Body of pancreas (tissue), 4 donors: ENCODE results near the gene PTPRN2. TPM values are rescaled to one million over a fixed set of nuclear protein-coding genes. Genes with fewer than 3 reads are reported as not detected.

Source experiments
- ATAC-seq: fragments of 150-250 bp; one replicate; pipeline ENCODE4 v1.9.1; 2016
- DNase-seq, 4 donors: peaks; one replicate each; pipeline ENCODE4 v3.0.0-alpha.2; 2019
- H3K27ac ChIP-seq, 4 donors: fragments of 200-600 bp; sonication (generic); 1 replicate in 3 of 4; 2 replicates in 1 of 4; pipeline versions ENCODE4 v1.5.1 to v1.6.1; 2016 to 2019; ENCODE audit warnings: mild to moderate bottlenecking in 1 of 4, mixed read lengths in 1 of 4, moderate library complexity in 1 of 4
- H3K27me3 ChIP-seq, 2 donors: fragments of 200-600 bp; sonication (generic); one replicate each; pipeline ENCODE4 v1.6.0; 2016; ENCODE audit warnings: mild to moderate bottlenecking in 1 of 2
- H3K36me3 ChIP-seq, 2 donors: fragments of 200-600 bp; sonication (generic); replicated peaks in 1 of 2; 2 replicates each; pipeline ENCODE4 v1.5.1; 2016; ENCODE audit warnings: low read depth in 2 of 2; ENCODE audit not compliant: insufficient read depth in 1 of 2
- H3K4me1 ChIP-seq: fragments of 200-600 bp; sonication (generic); one replicate; pipeline ENCODE4 v1.6.0; 2016
- H3K4me3 ChIP-seq, 2 donors: fragments of 200-600 bp; sonication (generic); 1 replicate in 1 of 2; 2 replicates in 1 of 2; pipeline ENCODE4 v1.5.1; 2016 to 2019
- H3K9me3 ChIP-seq, 3 donors: fragments of 200-600 bp; sonication (generic); 1 replicate in 2 of 3; 2 replicates in 1 of 3; pipeline ENCODE4 v1.5.1; 2016
- CTCF ChIP-seq, 7 experiments: fragments of 450-650 bp in 4 of 7; fragments of 200-600 bp in 3 of 7; sonication (generic) in 3 of 7; IDR thresholded peaks; one replicate each; pipeline ENCODE4 v1.5.1; 2016 to 2019; ENCODE audit warnings: antibody characterized with exemption in 7 of 7
- POLR2A ChIP-seq, 3 donors: fragments of 450-650 bp; IDR thresholded peaks; one replicate each; pipeline ENCODE4 v1.6.1; 2016; ENCODE audit warnings: antibody characterized with exemption in 3 of 3, mild to moderate bottlenecking in 2 of 3
- WGBS, 2 donors: methylation state at CpG; one replicate each; pipeline ENCODE4 v1.1.5; 2017; 5-methylcytosine and 5-hydroxymethylcytosine counted together
- intact Hi-C: fragments of 100-400 bp; cut with DNase I; formaldehyde crosslinking; loops from one replicate; pipeline ENCODE4 v1.15.1; 2023
- total RNA-seq, 2 donors: library from RNA; depleted of rRNA; stranded (reverse); fragments of >200 nt; gene quantifications; one replicate each; pipeline ENCODE4 v1.1.0, GENCODE V29; 2016

The PTPRN2 gene
- total RNA-seq, 2 donors from 2014 or later, result 31.6 to 76.1 TPM

DNA sequence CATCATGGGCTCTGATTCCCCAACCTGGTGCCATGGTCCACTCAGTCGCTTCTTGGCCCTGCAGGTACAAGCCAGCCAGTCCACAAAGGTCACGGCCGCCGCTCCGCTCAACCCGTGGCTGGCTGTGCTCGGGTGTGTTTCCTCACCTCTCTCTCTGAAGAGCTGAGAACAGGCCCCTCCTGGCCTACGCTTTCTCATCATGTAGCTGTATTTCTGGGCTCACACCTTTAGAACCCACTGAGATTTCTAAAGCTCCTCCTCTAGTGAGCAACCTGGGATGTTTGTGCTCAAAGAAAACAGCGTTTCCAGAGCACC lies 30.2 kb downstream of the PTPRN2 start:
- TF ChIP-seq POLR2A (IDR thresholded peaks at IDR 0.05) (no peak), CTCF (IDR thresholded peaks at IDR 0.05) (no peak)
- no peaks in the 10 kb centered on the region for H3K4me1 ChIP-seq
- no peak for ATAC-seq
- DNase-seq, result no peak
- no peak overlapping the region for H3K4me3 ChIP-seq
- intact Hi-C loops, result no loop called here
- H3K27ac ChIP-seq, result no peak overlapping the region
- H3K27me3 ChIP-seq, result no peaks in the 10 kb centered on the region
- 93% methylated on average over 3 to 9 of the region's 9 CpGs for whole genome bisulfite sequencing, 2 donors
- H3K9me3 ChIP-seq, result no peaks in the 10 kb centered on the region
- H3K36me3 ChIP-seq, result no peaks in the 10 kb centered on the region

DNA sequence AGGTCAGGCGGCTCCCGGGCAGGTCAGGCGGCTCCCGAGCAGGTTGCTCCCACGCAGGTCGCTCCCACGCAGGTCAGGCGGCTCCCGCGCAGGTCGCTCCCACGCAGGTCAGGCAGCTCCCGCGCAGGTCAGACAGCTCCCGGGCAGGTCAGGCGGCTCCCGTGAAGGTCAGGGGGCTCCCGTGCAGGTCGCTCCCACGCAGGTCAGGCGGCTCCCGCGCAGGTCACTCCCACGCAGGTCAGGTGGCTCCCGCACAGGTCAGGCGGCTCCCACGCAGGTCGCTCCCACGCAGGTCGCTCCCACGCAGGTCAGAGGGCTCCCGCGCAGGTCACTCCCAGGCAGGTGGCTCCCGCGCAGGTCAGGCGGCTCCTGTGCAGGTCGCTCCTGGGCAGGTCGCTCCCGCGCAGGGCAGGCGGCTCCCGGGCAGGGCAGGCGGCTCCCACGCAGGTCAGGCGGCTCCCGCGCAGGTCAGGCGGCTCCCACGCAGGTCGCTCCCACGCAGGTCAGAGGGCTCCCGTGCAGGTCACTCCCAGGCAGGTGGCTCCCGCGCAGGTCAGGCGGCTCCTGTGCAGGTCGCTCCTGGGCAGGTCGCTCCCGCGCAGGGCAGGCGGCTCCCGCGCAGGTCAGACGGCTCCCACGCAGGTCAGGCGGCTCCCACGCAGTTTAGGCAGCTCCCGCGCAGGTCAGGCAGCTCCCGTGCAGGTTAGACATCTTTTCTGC lies 30.7 kb downstream of the PTPRN2 start:
- ATAC-seq (no peak), DNase-seq (no peak)
- intact Hi-C loops, result no loop called here
- Histone ChIP-seq H3K4me3 (no peak overlapping the region), H3K9me3 (no peaks in the 10 kb centered on the region), H3K27me3 (no peaks in the 10 kb centered on the region), H3K36me3 (no peaks in the 10 kb centered on the region), H3K4me1 (no peaks in the 10 kb centered on the region), H3K27ac (no peak overlapping the region)
- no peak for TF ChIP-seq CTCF (IDR thresholded peaks at IDR 0.05)
- no peak for TF ChIP-seq POLR2A (IDR thresholded peaks at IDR 0.05)
- WGBS, 2 donors, result 93 to 95% methylated on average over 13 to 68 of the region's 69 CpGs

DNA sequence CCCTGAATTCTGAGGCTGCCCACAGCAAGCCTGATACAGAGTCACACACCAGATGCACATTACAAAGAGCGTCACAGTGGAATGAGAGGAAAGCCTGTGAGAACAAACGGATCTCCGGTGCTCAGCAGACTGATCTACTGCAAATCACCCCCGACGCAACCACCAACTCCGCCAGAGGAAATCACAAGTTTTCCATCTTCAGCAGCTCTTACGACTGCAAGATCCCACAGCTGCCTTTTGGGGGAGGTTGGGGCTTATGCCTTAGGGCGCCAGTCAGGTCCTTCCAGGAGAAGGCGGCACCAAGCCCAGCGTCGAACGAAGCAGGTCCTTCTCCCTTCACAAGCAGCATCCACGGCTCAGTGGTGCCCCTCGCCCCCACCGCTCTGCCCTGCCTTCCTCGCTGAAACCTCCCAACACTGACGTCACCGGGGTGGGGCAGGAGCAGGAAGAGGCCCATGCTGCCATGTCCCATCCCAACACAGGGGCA lies 32.5 kb downstream of the PTPRN2 start:
- no peak for ATAC-seq
- Histone ChIP-seq H3K27ac (no peak overlapping the region), H3K4me3 (no peak overlapping the region), H3K27me3 (no peaks in the 10 kb centered on the region), H3K9me3 (no peaks in the 10 kb centered on the region), H3K4me1 (no peaks in the 10 kb centered on the region), H3K36me3 (no peaks in the 10 kb centered on the region)
- TF ChIP-seq POLR2A (IDR thresholded peaks at IDR 0.05), result no peak
- no peak for TF ChIP-seq CTCF (IDR thresholded peaks at IDR 0.05)
- WGBS, 2 donors, result 93 to 94% methylated on average over 9 to 18 of the region's 18 CpGs
- DNase-seq, result peak in 1 of 4 donors; percentile 2
- intact Hi-C loops, result no loop called here

DNA sequence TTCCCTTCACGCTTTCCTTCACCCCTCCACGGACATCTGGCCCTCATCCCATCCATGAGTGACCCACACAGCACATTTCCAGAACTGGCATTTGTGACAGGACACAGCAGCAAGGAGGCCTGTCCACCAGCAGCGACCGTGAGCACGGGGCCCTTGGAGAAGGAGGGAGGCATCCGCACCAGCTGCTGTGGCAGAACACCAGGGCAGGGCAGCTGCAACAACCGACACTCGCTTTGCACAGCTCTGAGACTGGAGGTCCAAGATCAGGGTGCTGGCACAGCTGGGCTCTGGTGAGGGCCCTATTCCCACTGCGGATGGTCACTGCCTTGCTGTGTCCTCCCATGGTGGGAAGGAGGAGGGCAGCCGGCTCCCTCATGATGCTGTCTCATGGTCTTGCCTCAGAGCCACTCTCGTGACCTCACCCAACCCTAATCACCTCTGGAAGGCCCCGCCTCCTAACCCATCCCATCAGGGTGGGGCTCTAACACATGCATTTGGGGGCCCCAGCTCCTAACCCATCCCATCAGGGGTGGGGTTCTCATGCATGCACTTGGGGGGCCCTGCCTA lies 36.7 kb downstream of the PTPRN2 start:
- intact Hi-C loops, result no loop called here
- no peaks in the 10 kb centered on the region for H3K9me3 ChIP-seq
- H3K27me3 ChIP-seq, result no peaks in the 10 kb centered on the region
- DNase-seq (no peak), ATAC-seq (no peak)
- no peak overlapping the region for H3K4me3 ChIP-seq
- 82% methylated on average over 12 of the region's 12 CpGs for WGBS, 2 donors
- no peaks in the 10 kb centered on the region for H3K36me3 ChIP-seq
- H3K27ac ChIP-seq, result no peak overlapping the region
- TF ChIP-seq POLR2A (IDR thresholded peaks at IDR 0.05), result no peak
- TF ChIP-seq CTCF (IDR thresholded peaks at IDR 0.05), result no peak
- H3K4me1 ChIP-seq, result no peaks in the 10 kb centered on the region

DNA sequence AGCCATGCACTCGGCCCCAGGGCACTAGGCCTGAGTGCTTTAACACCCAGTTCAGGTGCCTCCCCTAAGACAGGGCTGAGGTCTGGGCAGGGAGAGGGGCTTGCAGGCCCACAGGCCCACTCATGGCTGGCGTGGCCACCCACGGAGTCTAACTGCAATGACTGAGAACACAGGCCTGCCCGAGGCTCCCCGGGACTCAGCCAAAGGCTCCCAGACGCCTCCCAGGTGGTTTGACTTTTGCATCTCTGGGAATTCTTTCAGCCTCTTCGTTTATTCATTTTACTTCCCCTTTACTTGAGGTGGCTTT lies 37.3 kb downstream of the PTPRN2 start:
- H3K9me3 ChIP-seq, result no peaks in the 10 kb centered on the region
- no peak for TF ChIP-seq CTCF (IDR thresholded peaks at IDR 0.05)
- no peak for TF ChIP-seq POLR2A (IDR thresholded peaks at IDR 0.05)
- no peak overlapping the region for H3K27ac ChIP-seq
- H3K36me3 ChIP-seq, result no peaks in the 10 kb centered on the region
- no peaks in the 10 kb centered on the region for H3K4me1 ChIP-seq
- ATAC-seq, result no peak
- DNase-seq, result no peak
- no peaks in the 10 kb centered on the region for H3K27me3 ChIP-seq
- intact Hi-C loops, result no loop called here
- 66 to 93% methylated on average over 5 to 7 of the region's 7 CpGs for WGBS, 2 donors
- no peak overlapping the region for H3K4me3 ChIP-seq
